ENCODE results near the gene TGFBRAP1.

The TGFBRAP1 gene

GRCh38 chr2:105309147-105309545 is 20.4 kb downstream of the TGFBRAP1 start:
- DNase-seq: no peak

GRCh38 chr2:105308382-105309146 is 21.0 kb downstream of the TGFBRAP1 start:
- no peak for DNase-seq

- DNase-seq: no peak
Observed at GRCh38 chr2:105307962-105308361, 21.6 kb downstream of the TGFBRAP1 start.

GRCh38 chr2:105307550-105307949 is 22.0 kb downstream of the TGFBRAP1 start:
- no peak for DNase-seq

- DNase-seq: no peak
Observed at GRCh38 chr2:105307146-105307545, 22.4 kb downstream of the TGFBRAP1 start.

GRCh38 chr2:105301646-105302045 is 27.9 kb downstream of the TGFBRAP1 start:
- DNase-seq: no peak

GRCh38 chr2:105299290-105299689 is 30.2 kb downstream of the TGFBRAP1 start:
- DNase-seq: no peak

- no peak for DNase-seq
Observed at GRCh38 chr2:105298017-105298416, 31.5 kb downstream of the TGFBRAP1 start.

GRCh38 chr2:105297216-105297615 is 32.3 kb downstream of the TGFBRAP1 start:
- DNase-seq: no peak

GRCh38 chr2:105296017-105296611 is 33.4 kb downstream of the TGFBRAP1 start:
- no peak for DNase-seq

GRCh38 chr2:105294844-105295481 is 34.6 kb downstream of the TGFBRAP1 start:
- peak; percentile 72 for DNase-seq

GRCh38 chr2:105294046-105294445 is 35.5 kb downstream of the TGFBRAP1 start:
- DNase-seq: no peak

- peak; percentile 10 for DNase-seq
Observed at GRCh38 chr2:105291981-105292380, 37.6 kb downstream of the TGFBRAP1 start.

- DNase-seq: no peak
Observed at GRCh38 chr2:105290981-105291660, 38.4 kb downstream of the TGFBRAP1 start.

GRCh38 chr2:105288133-105288532 is 41.4 kb downstream of the TGFBRAP1 start:
- no peak for DNase-seq

- DNase-seq: peak; percentile 27
Observed at GRCh38 chr2:105287692-105288091, 41.8 kb downstream of the TGFBRAP1 start.

GRCh38 chr2:105283532-105283931 is 46.0 kb downstream of the TGFBRAP1 start:
- no peak for DNase-seq

GRCh38 chr2:105280281-105280680 is 49.3 kb downstream of the TGFBRAP1 start:
- no peak for DNase-seq

GRCh38 chr2:105279126-105279525 is 50.4 kb downstream of the TGFBRAP1 start:
- no peak for DNase-seq

- DNase-seq: no peak
Observed at GRCh38 chr2:105278654-105279053, 50.9 kb downstream of the TGFBRAP1 start.

GRCh38 chr2:105274046-105274445 is 55.5 kb downstream of the TGFBRAP1 start:
- no peak for DNase-seq

GRCh38 chr2:105272176-105272575 is 57.4 kb downstream of the TGFBRAP1 start:
- DNase-seq: no peak

GRCh38 chr2:105271393-105272045 is 58.0 kb downstream of the TGFBRAP1 start:
- DNase-seq: no peak

Measured in fibroblast of skin of right biceps (primary cell).